SU-DHL-6 (cell line): ENCODE data around the gene ADD3.
A peak's percentile ranks its signal among the peaks of the same experiment; 100 is the strongest.

Experiments used
- H2AFZ ChIP-seq: fragments of 200-600 bp; sonication (generic); 2 replicates; pipeline ENCODE4 v1.6.1; 2014; ENCODE audit warnings: low read depth, mild to moderate bottlenecking, moderate library complexity, mixed read lengths, antibody characterized with exemption, low read length; ENCODE audit not compliant: severe bottlenecking
- H3F3A ChIP-seq: fragments of 200-600 bp; shearing (Covaris generic); 2 replicates; pipeline ENCODE4 v1.6.0; 2016; ENCODE audit warnings: antibody characterized with exemption, mild to moderate bottlenecking; ENCODE audit not compliant: insufficient read depth
- H3K27ac ChIP-seq: fragments of 200-600 bp; sonication (generic); 2 replicates; pipeline ENCODE4 v1.5.1; 2016; ENCODE audit warnings: low read depth, mild to moderate bottlenecking, low read length, moderate library complexity, mixed read lengths
- H3K27me3 ChIP-seq: fragments of 200-600 bp; sonication (generic), shearing (Covaris generic); 2 replicates; pipeline ENCODE4 v1.6.0; 2014; ENCODE audit warnings: mild to moderate bottlenecking, low read length
- H3K36me3 ChIP-seq: fragments of 200-600 bp; sonication (generic); 2 replicates; pipeline ENCODE4 v1.6.1; 2014; ENCODE audit warnings: mild to moderate bottlenecking, low read length, mixed read lengths
- H3K4me2 ChIP-seq: fragments of 300-600, 200-600 bp; shearing (Covaris generic), sonication (generic); 2 replicates; pipeline ENCODE4 v1.6.0; 2014; ENCODE audit warnings: low read length, low read depth, mild to moderate bottlenecking; ENCODE audit not compliant: poor library complexity, severe bottlenecking
- H3K4me3 ChIP-seq: fragments of 200-600 bp; sonication (generic); 2 replicates; pipeline ENCODE4 v1.5.1; 2014; ENCODE audit warnings: antibody characterized with exemption, low read length, mild to moderate bottlenecking, mixed read lengths; ENCODE audit not compliant: insufficient read depth, poor library complexity, severe bottlenecking
- H3K79me2 ChIP-seq: fragments of 200-600 bp; sonication (generic); 2 replicates; pipeline ENCODE4 v1.6.1; 2014; ENCODE audit warnings: mild to moderate bottlenecking, low read length, moderate library complexity; ENCODE audit not compliant: insufficient read depth
- H3K9ac ChIP-seq: fragments of 200-600 bp; sonication (generic); 2 replicates; pipeline ENCODE4 v1.7.0; 2014; ENCODE audit warnings: mild to moderate bottlenecking, low read length
- H3K9me2 ChIP-seq: fragments of 200-600 bp; sonication (generic); replicated peaks from 2 replicates; pipeline ENCODE4 v1.6.1; 2014; ENCODE audit warnings: low read length; ENCODE audit not compliant: insufficient read depth
- H3K9me3 ChIP-seq: fragments of 200-600 bp; sonication (generic); 2 replicates; pipeline ENCODE4 v1.6.1; 2014; ENCODE audit warnings: low read length, mixed read lengths; ENCODE audit not compliant: insufficient read depth
- H4K20me1 ChIP-seq: fragments of 200-600 bp; sonication (generic); 2 replicates; pipeline ENCODE4 v1.6.1; 2014; ENCODE audit warnings: low read depth, mild to moderate bottlenecking, antibody characterized with exemption, low read length, moderate library complexity, mixed read lengths
- CTCF ChIP-seq: fragments of 200-600 bp; sonication (generic); IDR thresholded peaks from one replicate; pipeline ENCODE4 v1.5.1; 2017; ENCODE audit warnings: antibody characterized with exemption, mild to moderate bottlenecking, low read length, moderate library complexity; ENCODE audit not compliant: insufficient read depth, poor library complexity, severe bottlenecking
- EZH2phosphoT487 ChIP-seq: fragments of 200-600 bp; sonication (generic), shearing (Covaris generic); conservative IDR thresholded peaks from 2 replicates; pipeline ENCODE4 v1.6.1; 2018; ENCODE audit warnings: mild to moderate bottlenecking, antibody characterized with exemption, low read length, moderate library complexity, mixed read lengths

The ADD3 gene

GRCh38 chr10:110057456-110057855 is 49.7 kb downstream of the ADD3 start:
- Histone ChIP-seq H3K79me2 (peaks cover 94% of the 10 kb centered on the region), H3K27ac (no peak overlapping the region)

DNA sequence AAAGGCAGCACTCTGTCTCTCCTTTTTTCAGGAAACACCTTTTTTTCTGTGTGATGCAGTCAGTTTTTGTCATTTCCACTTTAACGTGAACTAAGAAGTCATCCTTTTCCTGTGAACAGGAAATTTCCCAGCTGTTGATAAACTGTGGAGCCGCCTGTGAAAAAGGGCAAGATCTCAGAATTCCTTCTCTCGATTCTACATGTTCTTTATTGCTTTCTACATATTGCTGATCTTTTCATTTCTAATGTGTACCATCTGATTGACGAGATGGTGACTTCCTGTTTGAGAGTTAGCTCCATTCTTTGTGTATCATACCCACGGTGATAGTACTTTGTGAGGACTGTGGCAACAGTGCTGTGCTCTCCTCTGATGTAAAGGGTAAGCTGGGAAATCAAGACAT is 50.4 kb downstream of the ADD3 start:
- no peak overlapping the region for H3K9ac ChIP-seq
- H3K9me2 ChIP-seq, result no peaks in the 10 kb centered on the region

More at GRCh38 chr10:110057456-110057855, 49.7 kb downstream of the ADD3 start:
- no peak overlapping the region for H2AFZ ChIP-seq
- no peaks in the 10 kb centered on the region for H3K9me3 ChIP-seq
- H3F3A ChIP-seq, result peaks cover 17% of the 10 kb centered on the region
- no peak overlapping the region for H3K9ac ChIP-seq
- H3K27me3 ChIP-seq, result no peaks in the 10 kb centered on the region
- no peak overlapping the region for H3K4me2 ChIP-seq
- no peak overlapping the region for H3K4me3 ChIP-seq
- peaks cover 25% of the 10 kb centered on the region for H4K20me1 ChIP-seq
- no peaks in the 10 kb centered on the region for H3K36me3 ChIP-seq
- no peak for TF ChIP-seq EZH2phosphoT487
- TF ChIP-seq CTCF, result no peak
- no peaks in the 10 kb centered on the region for H3K9me2 ChIP-seq

GRCh38 chr10:110059925-110060324 is 52.1 kb downstream of the ADD3 start:
- H3K4me2 ChIP-seq, result peak overlapping the region; percentile 24
- peaks cover 20% of the 10 kb centered on the region; the same call in 1 of the 2 replicates for H4K20me1 ChIP-seq
- no peaks in the 10 kb centered on the region for H3K27me3 ChIP-seq
- no peaks in the 10 kb centered on the region for H3K36me3 ChIP-seq
- no peaks in the 10 kb centered on the region for H3K9me3 ChIP-seq
- TF ChIP-seq EZH2phosphoT487, result no peak
- TF ChIP-seq CTCF, result no peak
- H3K79me2 ChIP-seq, result peaks cover 95% of the 10 kb centered on the region
- peaks cover 36% of the 10 kb centered on the region for H3F3A ChIP-seq
- H2AFZ ChIP-seq, result no peak overlapping the region
- H3K9ac ChIP-seq, result no peak overlapping the region
- H3K27ac ChIP-seq, result no peak overlapping the region
- no peaks in the 10 kb centered on the region for H3K9me2 ChIP-seq
- no peak overlapping the region for H3K4me3 ChIP-seq

More for the DNA sequence above, 50.4 kb downstream of the ADD3 start:
- H3K36me3 ChIP-seq, result no peaks in the 10 kb centered on the region
- TF ChIP-seq CTCF, result no peak
- no peak for TF ChIP-seq EZH2phosphoT487
- H3K4me2 ChIP-seq, result peak overlapping the region; percentile 16
- peaks cover 25% of the 10 kb centered on the region for H4K20me1 ChIP-seq
- no peaks in the 10 kb centered on the region for H3K27me3 ChIP-seq
- peaks cover 94% of the 10 kb centered on the region for H3K79me2 ChIP-seq
- no peak overlapping the region for H3K4me3 ChIP-seq
- no peak overlapping the region for H3K27ac ChIP-seq
- no peaks in the 10 kb centered on the region for H3K9me3 ChIP-seq
- peaks cover 21% of the 10 kb centered on the region for H3F3A ChIP-seq
- H2AFZ ChIP-seq, result no peak overlapping the region

DNA sequence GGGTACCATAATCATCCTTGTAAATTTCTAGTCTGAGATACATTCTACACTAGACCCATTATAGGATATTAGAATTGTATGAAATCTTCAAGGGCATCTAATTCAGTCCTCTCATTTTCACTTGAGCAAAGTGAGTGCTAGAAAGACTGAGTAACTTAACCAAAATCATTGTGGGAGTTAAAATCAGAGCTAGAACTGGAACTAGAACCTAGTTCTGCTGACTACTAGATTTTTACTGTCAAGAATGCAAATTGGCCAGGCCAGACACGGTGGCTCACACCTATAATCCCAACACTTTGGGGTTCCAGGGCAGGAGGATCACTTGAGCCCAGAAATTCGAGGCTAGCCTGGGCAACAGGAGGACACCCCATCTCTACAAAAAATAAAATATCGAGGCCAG is 53.9 kb downstream of the ADD3 start:
- peak overlapping the region; percentile 8; the same call in 1 of the 2 replicates for H3K27ac ChIP-seq
- H3K79me2 ChIP-seq, result peaks cover 93% of the 10 kb centered on the region
- no peaks in the 10 kb centered on the region for H3K9me3 ChIP-seq
- no peaks in the 10 kb centered on the region for H3K9me2 ChIP-seq
- no peak overlapping the region for H2AFZ ChIP-seq
- no peak overlapping the region for H3K4me2 ChIP-seq
- H3K27me3 ChIP-seq, result no peaks in the 10 kb centered on the region
- TF ChIP-seq EZH2phosphoT487, result no peak
- no peak for TF ChIP-seq CTCF
- no peak overlapping the region for H3K9ac ChIP-seq
- no peaks in the 10 kb centered on the region for H3K36me3 ChIP-seq
- no peak overlapping the region for H3K4me3 ChIP-seq
- H4K20me1 ChIP-seq, result 0 out of 2 replicates have a peak, but pooled peaks cover 8% of the 10 kb centered on the region
- H3F3A ChIP-seq, result peaks cover 45% of the 10 kb centered on the region
